Measurements from ENCODE around the gene PSMD9.

PSMD9 gene

GRCh38 chr12:121946313-121947025, 57.9 kb downstream of the PSMD9 start:
- no peaks in the 10 kb centered on the region for H3K27me3 ChIP-seq (ENCODE audit: control insufficient read depth, insufficient read depth, low read length)
- no peak overlapping the region for H3K4me3 ChIP-seq (ENCODE audit: low read length)
- no peak overlapping the region for H3K27ac ChIP-seq (ENCODE audit: low read length)
- H3K9ac ChIP-seq (ENCODE audit: low read length), result no peak overlapping the region
- H3K9me3 ChIP-seq (ENCODE audit: control insufficient read depth, low read depth, low read length), result no peaks in the 10 kb centered on the region
- H3K36me3 ChIP-seq (ENCODE audit: control insufficient read depth, low read depth, low read length), result no peaks in the 10 kb centered on the region
- peaks cover 3% of the 10 kb centered on the region for H3K4me1 ChIP-seq (ENCODE audit: control insufficient read depth, low read depth, low read length)

- Histone ChIP-seq H3K27me3 (ENCODE audit: control insufficient read depth, insufficient read depth, low read length) (no peaks in the 10 kb centered on the region), H3K9me3 (ENCODE audit: control insufficient read depth, low read depth, low read length) (no peaks in the 10 kb centered on the region), H3K36me3 (ENCODE audit: control insufficient read depth, low read depth, low read length) (no peaks in the 10 kb centered on the region), H3K9ac (ENCODE audit: low read length) (no peak overlapping the region), H3K27ac (ENCODE audit: low read length) (no peak overlapping the region), H3K4me3 (ENCODE audit: low read length) (no peak overlapping the region), H3K4me1 (ENCODE audit: control insufficient read depth, low read depth, low read length) (peaks cover 3% of the 10 kb centered on the region)
Observed at GRCh38 chr12:121947981-121948380, 59.4 kb downstream of the PSMD9 start.

- H3K4me1 ChIP-seq (ENCODE audit: control insufficient read depth, low read depth, low read length), result peaks cover 3% of the 10 kb centered on the region
- no peaks in the 10 kb centered on the region for H3K36me3 ChIP-seq (ENCODE audit: control insufficient read depth, low read depth, low read length)
- no peak overlapping the region for H3K4me3 ChIP-seq (ENCODE audit: low read length)
- H3K27me3 ChIP-seq (ENCODE audit: control insufficient read depth, insufficient read depth, low read length), result no peaks in the 10 kb centered on the region
- H3K9ac ChIP-seq (ENCODE audit: low read length), result no peak overlapping the region
- H3K27ac ChIP-seq (ENCODE audit: low read length), result no peak overlapping the region
- no peaks in the 10 kb centered on the region for H3K9me3 ChIP-seq (ENCODE audit: control insufficient read depth, low read depth, low read length)
Observed at GRCh38 chr12:121949648-121950397, 61.2 kb downstream of the PSMD9 start.

GRCh38 chr12:121953117-121953692, 64.6 kb downstream of the PSMD9 start:
- no peak overlapping the region for H3K9ac ChIP-seq (ENCODE audit: low read length)
- H3K27ac ChIP-seq (ENCODE audit: low read length), result no peak overlapping the region
- no peak overlapping the region for H3K4me3 ChIP-seq (ENCODE audit: low read length)
- H3K4me1 ChIP-seq (ENCODE audit: control insufficient read depth, low read depth, low read length), result peaks cover 5% of the 10 kb centered on the region
- no peaks in the 10 kb centered on the region for H3K9me3 ChIP-seq (ENCODE audit: control insufficient read depth, low read depth, low read length)
- no peaks in the 10 kb centered on the region for H3K27me3 ChIP-seq (ENCODE audit: control insufficient read depth, insufficient read depth, low read length)
- H3K36me3 ChIP-seq (ENCODE audit: control insufficient read depth, low read depth, low read length), result no peaks in the 10 kb centered on the region

- Histone ChIP-seq H3K4me3 (ENCODE audit: low read length) (no peak overlapping the region), H3K4me1 (ENCODE audit: control insufficient read depth, low read depth, low read length) (peaks cover 5% of the 10 kb centered on the region), H3K9me3 (ENCODE audit: control insufficient read depth, low read depth, low read length) (no peaks in the 10 kb centered on the region), H3K27ac (ENCODE audit: low read length) (no peak overlapping the region), H3K9ac (ENCODE audit: low read length) (no peak overlapping the region), H3K36me3 (ENCODE audit: control insufficient read depth, low read depth, low read length) (no peaks in the 10 kb centered on the region), H3K27me3 (ENCODE audit: control insufficient read depth, insufficient read depth, low read length) (no peaks in the 10 kb centered on the region)
Observed at GRCh38 chr12:121953695-121954094, 65.1 kb downstream of the PSMD9 start.

- peaks cover 5% of the 10 kb centered on the region for H3K4me1 ChIP-seq (ENCODE audit: control insufficient read depth, low read depth, low read length)
- H3K27ac ChIP-seq (ENCODE audit: low read length), result no peak overlapping the region
- no peaks in the 10 kb centered on the region for H3K9me3 ChIP-seq (ENCODE audit: control insufficient read depth, low read depth, low read length)
- H3K27me3 ChIP-seq (ENCODE audit: control insufficient read depth, insufficient read depth, low read length), result no peaks in the 10 kb centered on the region
- H3K9ac ChIP-seq (ENCODE audit: low read length), result no peak overlapping the region
- no peaks in the 10 kb centered on the region for H3K36me3 ChIP-seq (ENCODE audit: control insufficient read depth, low read depth, low read length)
- no peak overlapping the region for H3K4me3 ChIP-seq (ENCODE audit: low read length)
Observed at GRCh38 chr12:121955258-121956237, 67.0 kb downstream of the PSMD9 start.

- Histone ChIP-seq H3K9ac (ENCODE audit: low read length) (no peak overlapping the region), H3K4me1 (ENCODE audit: control insufficient read depth, low read depth, low read length) (peaks cover 5% of the 10 kb centered on the region), H3K4me3 (ENCODE audit: low read length) (no peak overlapping the region)
Observed at GRCh38 chr12:121957861-121958515, 69.4 kb downstream of the PSMD9 start.

GRCh38 chr12:121958541-121959240, 70.1 kb downstream of the PSMD9 start:
- no peaks in the 10 kb centered on the region for H3K36me3 ChIP-seq (ENCODE audit: control insufficient read depth, low read depth, low read length)
- H3K4me3 ChIP-seq (ENCODE audit: low read length), result no peak overlapping the region
- no peaks in the 10 kb centered on the region for H3K27me3 ChIP-seq (ENCODE audit: control insufficient read depth, insufficient read depth, low read length)
- peaks cover 5% of the 10 kb centered on the region for H3K4me1 ChIP-seq (ENCODE audit: control insufficient read depth, low read depth, low read length)
- H3K9me3 ChIP-seq (ENCODE audit: control insufficient read depth, low read depth, low read length), result no peaks in the 10 kb centered on the region
- H3K9ac ChIP-seq (ENCODE audit: low read length), result no peak overlapping the region
- H3K27ac ChIP-seq (ENCODE audit: low read length), result no peak overlapping the region

More at GRCh38 chr12:121957861-121958515, 69.4 kb downstream of the PSMD9 start:
- no peaks in the 10 kb centered on the region for H3K27me3 ChIP-seq (ENCODE audit: control insufficient read depth, insufficient read depth, low read length)
- H3K9me3 ChIP-seq (ENCODE audit: control insufficient read depth, low read depth, low read length), result no peaks in the 10 kb centered on the region
- no peaks in the 10 kb centered on the region for H3K36me3 ChIP-seq (ENCODE audit: control insufficient read depth, low read depth, low read length)
- H3K27ac ChIP-seq (ENCODE audit: low read length), result no peak overlapping the region

GRCh38 chr12:121960541-121960940, 72.0 kb downstream of the PSMD9 start:
- no peak overlapping the region for H3K4me3 ChIP-seq (ENCODE audit: low read length)
- H3K36me3 ChIP-seq (ENCODE audit: control insufficient read depth, low read depth, low read length), result no peaks in the 10 kb centered on the region
- no peak overlapping the region for H3K9ac ChIP-seq (ENCODE audit: low read length)
- H3K27me3 ChIP-seq (ENCODE audit: control insufficient read depth, insufficient read depth, low read length), result no peaks in the 10 kb centered on the region
- peaks cover 5% of the 10 kb centered on the region for H3K4me1 ChIP-seq (ENCODE audit: control insufficient read depth, low read depth, low read length)
- H3K27ac ChIP-seq (ENCODE audit: low read length), result no peak overlapping the region
- H3K9me3 ChIP-seq (ENCODE audit: control insufficient read depth, low read depth, low read length), result no peaks in the 10 kb centered on the region

- no peaks in the 10 kb centered on the region for H3K27me3 ChIP-seq (ENCODE audit: control insufficient read depth, insufficient read depth, low read length)
- no peak overlapping the region for H3K4me3 ChIP-seq (ENCODE audit: low read length)
- H3K4me1 ChIP-seq (ENCODE audit: control insufficient read depth, low read depth, low read length), result peaks cover 5% of the 10 kb centered on the region
- H3K9me3 ChIP-seq (ENCODE audit: control insufficient read depth, low read depth, low read length), result no peaks in the 10 kb centered on the region
- no peaks in the 10 kb centered on the region for H3K36me3 ChIP-seq (ENCODE audit: control insufficient read depth, low read depth, low read length)
- H3K27ac ChIP-seq (ENCODE audit: low read length), result no peak overlapping the region
- no peak overlapping the region for H3K9ac ChIP-seq (ENCODE audit: low read length)
Observed at GRCh38 chr12:121961195-121961879, 72.7 kb downstream of the PSMD9 start.

All from iPS-18a (cell line).